Measurements from ENCODE around the gene RAPGEF4. TPM values are rescaled to one million over a fixed set of nuclear protein-coding genes. Genes with fewer than 3 reads are reported as not detected.
A peak's percentile ranks its signal among the peaks of the same experiment; 100 is the strongest.

RAPGEF4 gene
- polyA plus RNA-seq, 3 donors = not detected

DNA sequence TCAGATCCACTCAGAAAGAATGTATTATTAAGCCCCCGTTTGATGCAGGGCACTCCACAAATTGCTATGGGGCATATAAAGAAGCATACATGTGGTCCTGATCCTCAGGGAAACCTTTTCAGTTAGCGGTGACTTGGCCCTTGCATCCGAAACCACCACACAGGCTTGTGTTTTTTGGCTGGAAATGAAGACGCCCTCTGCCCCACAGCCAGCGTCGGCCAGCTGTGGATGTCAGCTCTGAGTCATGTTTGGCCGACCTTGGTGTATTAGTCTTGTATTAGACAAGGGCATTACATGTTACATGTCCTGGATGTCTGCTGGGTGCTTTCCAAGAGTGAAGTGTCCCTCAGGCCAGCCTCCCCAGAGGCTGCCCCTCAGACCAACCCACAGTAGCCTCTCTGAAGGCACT, 232.4 kb downstream of the RAPGEF4 start:
- intact Hi-C loops (cut with micrococcal nuclease) = no loop called here
- H3K27me3 Mint-ChIP-seq (ENCODE audit: low read depth in 3 of 3) = no peaks in the 10 kb centered on the region
- peaks cover 1 to 11% of the 10 kb centered on the region in 2 donors for H3K4me1 ChIP-seq (ENCODE audit: control insufficient read depth in 1 of 2, insufficient read depth in 2 of 2, low read length in 2 of 2)
- no peaks in the 10 kb centered on the region for H3K9me3 Mint-ChIP-seq
- peaks cover 0 to 2% of the 10 kb centered on the region in 2 donors for H3K27me3 ChIP-seq (ENCODE audit: control insufficient read depth in 2 of 2, insufficient read depth in 2 of 2, low read length in 2 of 2)
- 97% methylated on average over 3 of the region's 7 CpGs for WGBS (ENCODE audit: insufficient coverage)
- DNase-seq = peak in 1 of 3 donors; percentile 23
- no peak overlapping the region for H3K4me2 ChIP-seq (replicated peaks; ENCODE audit: extremely low read depth, low read length, poor library complexity, severe bottlenecking)
- H3K79me2 ChIP-seq (ENCODE audit: insufficient read depth, low read length) = no peaks in the 10 kb centered on the region
- no peak overlapping the region for H3K4me3 Mint-ChIP-seq
- H4K20me1 ChIP-seq (ENCODE audit: insufficient read depth, low read length) = no peaks in the 10 kb centered on the region
- no peak overlapping the region for H3K27ac Mint-ChIP-seq
- H3K9me3 ChIP-seq (replicated peaks in 1 of 2; ENCODE audit: control insufficient read depth in 1 of 2, insufficient read depth in 1 of 2, low read length in 2 of 2) = no peaks in the 10 kb centered on the region
- no peaks in the 10 kb centered on the region for H3K36me3 Mint-ChIP-seq
- TF ChIP-seq, protein P1, sequence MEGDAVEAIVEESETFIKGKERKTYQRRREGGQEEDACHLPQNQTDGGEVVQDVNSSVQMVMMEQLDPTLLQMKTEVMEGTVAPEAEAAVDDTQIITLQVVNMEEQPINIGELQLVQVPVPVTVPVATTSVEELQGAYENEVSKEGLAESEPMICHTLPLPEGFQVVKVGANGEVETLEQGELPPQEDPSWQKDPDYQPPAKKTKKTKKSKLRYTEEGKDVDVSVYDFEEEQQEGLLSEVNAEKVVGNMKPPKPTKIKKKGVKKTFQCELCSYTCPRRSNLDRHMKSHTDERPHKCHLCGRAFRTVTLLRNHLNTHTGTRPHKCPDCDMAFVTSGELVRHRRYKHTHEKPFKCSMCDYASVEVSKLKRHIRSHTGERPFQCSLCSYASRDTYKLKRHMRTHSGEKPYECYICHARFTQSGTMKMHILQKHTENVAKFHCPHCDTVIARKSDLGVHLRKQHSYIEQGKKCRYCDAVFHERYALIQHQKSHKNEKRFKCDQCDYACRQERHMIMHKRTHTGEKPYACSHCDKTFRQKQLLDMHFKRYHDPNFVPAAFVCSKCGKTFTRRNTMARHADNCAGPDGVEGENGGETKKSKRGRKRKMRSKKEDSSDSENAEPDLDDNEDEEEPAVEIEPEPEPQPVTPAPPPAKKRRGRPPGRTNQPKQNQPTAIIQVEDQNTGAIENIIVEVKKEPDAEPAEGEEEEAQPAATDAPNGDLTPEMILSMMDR (IDR thresholded peaks at IDR 0.05) = no peak
- H3K4me1 Mint-ChIP-seq = peaks cover 4% of the 10 kb centered on the region
- H3K4me3 ChIP-seq (replicated peaks in 1 of 3; ENCODE audit: low read depth in 2 of 3, low read length in 3 of 3) = no peak overlapping the region
- H3K27ac ChIP-seq (ENCODE audit: low read depth in 1 of 2, low read length in 2 of 2) = no peak overlapping the region
- no peak overlapping the region for H3K9ac ChIP-seq (ENCODE audit: insufficient read depth, low read length, poor library complexity, severe bottlenecking)
- H2AFZ ChIP-seq (ENCODE audit: insufficient read depth, low read depth, low read length, poor library complexity, severe bottlenecking) = no peak overlapping the region
- H3K36me3 ChIP-seq (replicated peaks in 1 of 2; ENCODE audit: control insufficient read depth in 1 of 2, insufficient read depth in 2 of 2, low read length in 2 of 2) = no peaks in the 10 kb centered on the region

DNA sequence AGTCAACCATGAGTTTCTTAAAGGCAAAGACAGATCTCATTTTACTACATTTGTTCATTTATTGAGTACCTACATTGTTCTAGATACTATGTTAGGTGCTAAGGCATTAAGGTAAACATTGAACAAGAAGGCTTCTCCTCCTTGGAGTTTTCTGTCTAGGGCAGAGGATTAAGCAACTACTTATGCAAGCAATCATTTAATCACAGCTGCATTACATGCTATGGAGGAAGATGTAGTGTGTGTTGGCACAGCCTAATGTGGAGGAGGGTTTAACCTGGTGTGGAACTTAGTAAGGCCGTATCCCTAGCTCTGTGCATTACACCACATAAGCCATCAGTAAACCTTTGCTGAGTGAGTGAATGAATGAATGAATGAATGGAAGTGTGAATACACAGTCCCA, 233.5 kb downstream of the RAPGEF4 start:
- Histone ChIP-seq H3K4me1 (ENCODE audit: control insufficient read depth in 1 of 2, insufficient read depth in 2 of 2, low read length in 2 of 2) (peaks cover 0 to 9% of the 10 kb centered on the region in 2 donors), H3K27me3 (ENCODE audit: control insufficient read depth in 2 of 2, insufficient read depth in 2 of 2, low read length in 2 of 2) (peaks cover 0 to 2% of the 10 kb centered on the region in 2 donors), H2AFZ (ENCODE audit: insufficient read depth, low read depth, low read length, poor library complexity, severe bottlenecking) (no peak overlapping the region), H4K20me1 (ENCODE audit: insufficient read depth, low read length) (no peaks in the 10 kb centered on the region), H3K79me2 (ENCODE audit: insufficient read depth, low read length) (no peaks in the 10 kb centered on the region), H3K4me3 (replicated peaks in 1 of 3; ENCODE audit: low read depth in 2 of 3, low read length in 3 of 3) (no peak overlapping the region), H3K4me2 (replicated peaks; ENCODE audit: extremely low read depth, low read length, poor library complexity, severe bottlenecking) (no peak overlapping the region), H3K27ac (ENCODE audit: low read depth in 1 of 2, low read length in 2 of 2) (no peak overlapping the region), H3K9me3 (replicated peaks in 1 of 2; ENCODE audit: control insufficient read depth in 1 of 2, insufficient read depth in 1 of 2, low read length in 2 of 2) (no peaks in the 10 kb centered on the region), H3K9ac (ENCODE audit: insufficient read depth, low read length, poor library complexity, severe bottlenecking) (no peak overlapping the region), H3K36me3 (replicated peaks in 1 of 2; ENCODE audit: control insufficient read depth in 1 of 2, insufficient read depth in 2 of 2, low read length in 2 of 2) (no peaks in the 10 kb centered on the region)
- DNase-seq = peak in 2 of 3 donors; percentile 58 to 72
- Mint-ChIP-seq H3K27ac (no peak overlapping the region), H3K27me3 (ENCODE audit: low read depth in 3 of 3) (no peaks in the 10 kb centered on the region), H3K9me3 (no peaks in the 10 kb centered on the region), H3K4me3 (no peak overlapping the region), H3K4me1 (no peaks in the 10 kb centered on the region), H3K36me3 (no peaks in the 10 kb centered on the region)
- no CpG with 5 or more reads among the region's 1 CpG for WGBS (ENCODE audit: insufficient coverage)
- intact Hi-C loops (cut with micrococcal nuclease) = no loop called here
- TF ChIP-seq, protein P1 (IDR thresholded peaks at IDR 0.05) = no peak
